ENCODE data around the gene AKAP13.
A peak's percentile ranks its signal among the peaks of the same experiment; 100 is the strongest.
"Not testable (repeated sequence)": the region's sequence is repeated elsewhere in the genome, so short reads cannot be mapped to it uniquely, and the experiment has no call there.

Gene AKAP13

DNA sequence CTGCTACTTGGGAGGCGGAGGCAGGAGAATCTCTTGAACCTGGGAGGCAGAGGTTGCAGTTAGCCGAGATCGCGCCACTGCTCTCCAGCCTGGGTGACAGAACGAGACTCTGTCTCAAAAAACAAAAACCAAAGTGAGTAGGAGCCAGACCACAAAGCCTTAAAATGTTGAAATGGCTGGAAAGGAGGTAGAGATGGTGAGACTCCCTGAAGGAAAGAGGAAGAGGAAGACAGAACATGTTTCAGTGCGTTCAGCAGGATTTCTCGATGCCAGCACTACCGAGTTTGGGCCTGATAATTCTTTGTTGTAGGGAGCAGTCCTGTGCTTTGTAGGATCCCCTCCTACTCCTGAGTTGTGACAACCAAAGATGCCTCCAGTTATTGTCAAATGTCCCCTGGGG, 189.9 kb downstream of the AKAP13 start:
- DNase-seq (ENCODE audit: low spot score): no peak

DNA sequence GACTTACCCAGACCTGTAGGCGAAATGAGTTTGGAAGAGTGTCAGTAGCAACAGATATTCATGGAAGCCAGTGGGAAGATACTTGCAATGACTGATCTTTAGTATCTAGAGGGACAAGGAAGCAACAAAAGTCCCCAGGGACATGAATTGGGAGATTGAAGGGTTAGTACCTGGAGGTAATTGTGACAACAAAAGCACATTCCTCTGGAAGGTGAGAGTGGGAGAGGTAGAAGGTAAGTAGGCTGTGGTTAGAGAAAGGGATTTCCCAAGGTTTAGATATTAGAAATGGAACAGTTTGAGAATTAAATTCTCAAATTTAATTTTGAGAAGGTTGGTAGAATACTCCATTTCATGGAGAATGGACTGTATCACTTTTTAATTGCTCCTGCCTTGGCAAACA, 191.4 kb downstream of the AKAP13 start:
- DNase-seq (ENCODE audit: low spot score): no peak

DNA sequence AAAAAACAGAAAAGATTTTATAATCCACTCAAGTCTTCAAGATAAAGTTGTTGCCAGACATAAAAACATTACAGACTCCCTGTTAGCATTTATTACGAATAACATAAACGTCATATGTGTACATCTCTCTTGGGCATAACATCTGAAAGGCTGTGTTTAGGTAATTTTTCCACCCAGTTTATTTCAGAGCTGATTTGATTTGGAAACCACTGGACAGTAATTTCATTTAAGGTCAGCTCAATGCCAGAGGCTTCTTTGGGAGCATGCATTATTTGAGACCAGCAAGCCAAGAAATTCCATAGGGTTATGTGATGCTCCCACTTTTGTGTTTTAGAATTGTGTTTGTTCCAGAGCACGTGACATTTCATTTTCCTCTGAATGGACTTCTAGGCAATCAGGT, 196.0 kb downstream of the AKAP13 start:
- no peak for DNase-seq (ENCODE audit: low spot score)

DNA sequence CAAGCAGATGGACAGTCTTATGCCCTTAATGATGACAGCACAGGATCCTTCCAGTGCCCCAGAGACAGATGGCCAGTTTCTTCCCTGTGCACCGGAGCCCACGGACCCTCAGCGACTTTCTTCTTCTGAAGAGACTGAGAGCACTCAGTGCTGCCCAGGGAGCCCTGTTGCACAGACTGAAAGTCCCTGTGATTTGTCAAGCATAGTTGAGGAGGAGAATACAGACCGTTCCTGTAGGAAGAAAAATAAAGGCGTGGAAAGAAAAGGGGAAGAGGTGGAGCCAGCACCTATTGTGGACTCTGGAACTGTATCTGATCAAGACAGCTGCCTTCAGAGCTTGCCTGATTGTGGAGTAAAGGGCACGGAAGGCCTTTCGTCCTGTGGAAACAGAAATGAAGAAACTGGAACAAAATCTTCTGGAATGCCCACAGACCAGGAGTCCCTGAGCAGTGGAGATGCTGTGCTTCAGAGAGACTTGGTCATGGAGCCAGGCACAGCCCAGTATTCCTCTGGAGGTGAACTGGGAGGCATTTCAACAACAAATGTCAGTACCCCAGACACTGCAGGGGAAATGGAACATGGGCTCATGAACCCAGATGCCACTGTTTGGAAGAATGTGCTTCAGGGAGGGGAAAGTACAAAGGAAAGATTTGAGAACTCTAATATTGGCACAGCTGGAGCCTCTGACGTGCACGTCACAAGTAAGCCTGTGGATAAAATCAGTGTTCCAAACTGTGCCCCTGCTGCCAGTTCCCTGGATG, 198.7 kb downstream of the AKAP13 start:
- DNase-seq (ENCODE audit: low spot score): no peak

DNA sequence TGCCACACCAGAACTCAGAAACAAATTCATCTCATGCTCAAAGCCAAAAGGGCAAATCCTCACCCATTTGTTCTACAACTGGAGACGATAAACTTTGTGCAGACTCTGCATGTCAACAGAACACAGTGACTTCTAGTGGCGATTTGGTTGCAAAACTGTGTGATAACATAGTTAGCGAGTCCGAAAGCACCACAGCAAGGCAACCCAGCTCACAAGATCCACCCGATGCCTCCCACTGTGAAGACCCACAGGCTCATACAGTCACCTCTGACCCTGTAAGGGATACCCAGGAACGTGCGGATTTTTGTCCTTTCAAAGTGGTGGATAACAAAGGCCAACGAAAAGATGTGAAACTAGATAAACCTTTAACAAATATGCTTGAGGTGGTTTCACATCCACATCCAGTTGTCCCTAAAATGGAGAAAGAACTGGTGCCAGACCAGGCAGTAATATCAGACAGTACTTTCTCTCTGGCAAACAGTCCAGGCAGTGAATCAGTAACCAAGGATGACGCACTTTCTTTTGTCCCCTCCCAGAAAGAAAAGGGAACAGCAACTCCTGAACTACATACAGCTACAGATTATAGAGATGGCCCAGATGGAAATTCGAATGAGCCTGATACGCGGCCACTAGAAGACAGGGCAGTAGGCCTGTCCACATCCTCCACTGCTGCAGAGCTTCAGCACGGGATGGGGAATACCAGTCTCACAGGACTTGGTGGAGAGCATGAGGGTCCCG, 199.7 kb downstream of the AKAP13 start:
- DNase-seq (ENCODE audit: low spot score): no peak

DNA sequence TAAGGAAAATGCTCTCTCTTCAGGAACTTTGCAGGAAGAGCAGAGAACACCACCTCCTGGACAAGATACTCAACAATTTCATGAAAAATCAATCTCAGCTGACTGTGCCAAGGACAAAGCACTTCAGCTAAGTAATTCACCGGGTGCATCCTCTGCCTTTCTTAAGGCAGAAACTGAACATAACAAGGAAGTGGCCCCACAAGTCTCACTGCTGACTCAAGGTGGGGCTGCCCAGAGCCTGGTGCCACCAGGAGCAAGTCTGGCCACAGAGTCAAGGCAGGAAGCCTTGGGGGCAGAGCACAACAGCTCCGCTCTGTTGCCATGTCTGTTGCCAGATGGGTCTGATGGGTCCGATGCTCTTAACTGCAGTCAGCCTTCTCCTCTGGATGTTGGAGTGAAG, 200.5 kb downstream of the AKAP13 start:
- DNase-seq (ENCODE audit: low spot score): no peak

DNA sequence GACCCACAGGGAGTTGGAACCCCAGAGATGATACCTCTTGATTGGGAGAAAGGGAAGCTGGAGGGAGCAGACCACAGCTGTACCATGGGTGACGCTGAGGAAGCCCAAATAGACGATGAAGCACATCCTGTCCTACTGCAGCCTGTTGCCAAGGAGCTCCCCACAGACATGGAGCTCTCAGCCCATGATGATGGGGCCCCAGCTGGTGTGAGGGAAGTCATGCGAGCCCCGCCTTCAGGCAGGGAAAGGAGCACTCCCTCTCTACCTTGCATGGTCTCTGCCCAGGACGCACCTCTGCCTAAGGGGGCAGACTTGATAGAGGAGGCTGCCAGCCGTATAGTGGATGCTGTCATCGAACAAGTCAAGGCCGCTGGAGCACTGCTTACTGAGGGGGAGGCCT, 201.1 kb downstream of the AKAP13 start:
- no peak for DNase-seq (ENCODE audit: low spot score)

DNA sequence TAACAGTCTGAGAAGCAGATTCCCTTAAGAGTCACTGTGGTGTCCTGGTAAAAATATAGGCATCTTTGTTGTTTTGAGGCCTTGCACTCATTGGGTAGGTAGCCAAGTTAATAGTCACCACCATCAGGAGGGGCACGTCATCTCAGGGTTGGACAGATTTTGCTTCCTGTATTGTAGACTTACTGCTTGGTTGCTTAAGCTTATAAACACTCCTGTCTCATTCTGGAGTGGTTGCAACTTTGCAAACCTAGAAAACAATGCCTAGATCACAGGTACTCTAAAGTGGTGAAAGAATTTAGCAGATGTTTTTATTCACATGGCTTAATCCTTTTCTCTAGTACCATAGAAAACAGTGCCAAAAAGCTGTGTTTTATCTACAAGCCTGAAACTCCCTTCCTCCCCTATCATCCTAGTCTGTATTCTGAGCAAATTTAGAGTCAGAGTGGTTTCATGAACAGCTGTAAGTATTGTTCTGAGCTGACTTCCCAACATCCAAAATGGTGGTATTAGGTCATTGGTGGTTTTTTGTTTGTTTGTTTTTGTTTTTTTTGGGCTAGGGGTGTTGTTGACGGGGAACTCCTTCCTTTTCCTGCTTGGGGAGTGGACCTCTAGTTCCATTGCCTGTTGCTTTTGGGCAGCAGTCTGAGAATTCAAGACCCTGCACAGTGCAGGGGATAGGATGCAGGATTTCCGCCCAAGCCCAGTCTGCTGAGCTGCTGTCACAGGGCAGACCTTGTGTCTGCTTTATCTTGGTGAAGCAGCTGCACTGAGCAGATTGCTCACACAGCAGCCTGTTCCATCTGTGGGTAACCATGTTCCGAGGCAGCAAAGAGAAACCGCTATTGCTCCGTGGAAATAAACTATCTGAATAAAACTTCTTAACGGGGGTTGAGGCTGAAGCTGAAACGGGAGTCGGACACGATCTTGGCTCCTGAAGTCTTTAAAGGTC, 202.0 kb downstream of the AKAP13 start:
- DNase-seq (ENCODE audit: low spot score): peak; percentile 46

DNA sequence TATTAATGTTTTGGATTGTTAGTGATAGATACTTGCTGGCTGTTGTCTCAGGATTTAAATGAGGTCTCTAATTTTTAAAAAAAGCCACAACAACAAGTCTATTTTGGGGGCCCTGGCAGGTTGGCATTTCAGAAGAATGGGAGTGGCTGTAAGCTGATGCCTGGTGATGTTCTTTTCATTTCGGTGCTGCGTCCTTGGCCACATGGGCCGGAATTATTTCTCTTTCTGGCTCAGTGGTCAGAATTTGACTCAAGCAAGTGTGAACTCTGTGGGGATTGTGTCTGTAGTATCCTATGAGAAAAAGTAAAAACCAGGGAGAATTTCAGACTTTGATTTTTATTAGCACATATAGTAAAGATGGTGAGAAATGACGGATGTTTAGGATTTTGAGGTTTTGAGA, 203.0 kb downstream of the AKAP13 start:
- DNase-seq (ENCODE audit: low spot score): no peak

DNA sequence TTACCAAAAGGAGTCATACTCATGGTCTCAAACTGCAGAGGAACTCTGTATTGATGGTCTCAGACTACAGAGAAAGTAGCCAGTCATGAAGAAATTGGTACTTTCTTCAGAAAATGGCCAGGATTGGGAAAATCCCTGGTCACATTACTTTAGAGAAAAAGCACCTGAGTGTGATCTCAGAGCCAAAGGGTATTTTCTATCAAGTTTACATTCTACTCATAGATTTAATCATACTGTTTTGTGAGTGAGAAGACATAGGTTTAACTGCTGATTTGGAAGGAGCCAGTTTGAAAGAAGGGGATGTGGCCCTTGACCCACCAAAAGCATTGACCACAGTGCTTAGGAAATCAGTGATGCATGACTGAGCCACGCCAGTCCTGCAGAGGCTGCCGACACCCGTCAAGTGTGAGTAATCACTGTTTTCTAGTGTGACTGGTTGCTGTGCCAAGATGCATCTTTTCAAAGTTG, 203.6 kb downstream of the AKAP13 start:
- DNase-seq (ENCODE audit: low spot score): no peak

DNA sequence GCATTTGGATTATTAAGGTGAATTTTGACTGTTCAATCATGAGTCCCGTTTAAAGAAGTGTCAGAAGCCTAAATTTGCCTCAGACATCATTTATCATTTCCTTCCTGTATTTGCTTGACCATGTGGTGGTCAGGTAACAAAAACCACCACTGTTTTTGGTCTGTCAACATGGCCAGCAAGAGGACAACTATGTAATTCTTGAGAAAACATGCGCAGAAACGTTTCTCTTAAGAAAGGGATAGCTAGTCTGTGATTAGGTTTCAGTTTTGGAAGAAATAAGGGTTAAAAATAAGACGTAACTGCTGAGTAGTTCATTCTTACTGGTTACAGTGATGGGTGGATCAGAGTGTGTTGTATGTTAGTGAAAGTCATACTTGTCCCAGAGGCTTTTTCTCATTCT, 204.5 kb downstream of the AKAP13 start:
- DNase-seq (ENCODE audit: low spot score): no peak

DNA sequence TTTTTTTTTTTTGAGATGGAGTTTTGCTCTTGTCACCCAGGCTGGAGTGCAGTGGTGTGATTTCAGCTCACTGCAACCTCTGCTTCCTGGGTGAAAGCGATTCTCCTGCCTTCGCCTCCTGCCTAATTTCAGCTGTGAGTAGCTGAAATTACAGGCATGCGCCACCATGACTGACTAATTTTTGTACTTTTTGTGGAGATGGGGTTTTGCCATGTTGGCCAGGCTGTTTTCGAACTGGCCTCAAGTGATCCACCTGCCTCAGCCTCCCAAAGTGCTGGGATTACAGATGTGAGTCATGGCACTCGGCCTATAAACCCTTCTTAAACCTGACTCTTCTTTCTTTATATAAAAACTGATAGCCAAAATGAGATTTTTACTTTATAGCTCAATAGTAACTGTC, 205.8 kb downstream of the AKAP13 start:
- not testable (repeated sequence) for DNase-seq (ENCODE audit: low spot score)

DNA sequence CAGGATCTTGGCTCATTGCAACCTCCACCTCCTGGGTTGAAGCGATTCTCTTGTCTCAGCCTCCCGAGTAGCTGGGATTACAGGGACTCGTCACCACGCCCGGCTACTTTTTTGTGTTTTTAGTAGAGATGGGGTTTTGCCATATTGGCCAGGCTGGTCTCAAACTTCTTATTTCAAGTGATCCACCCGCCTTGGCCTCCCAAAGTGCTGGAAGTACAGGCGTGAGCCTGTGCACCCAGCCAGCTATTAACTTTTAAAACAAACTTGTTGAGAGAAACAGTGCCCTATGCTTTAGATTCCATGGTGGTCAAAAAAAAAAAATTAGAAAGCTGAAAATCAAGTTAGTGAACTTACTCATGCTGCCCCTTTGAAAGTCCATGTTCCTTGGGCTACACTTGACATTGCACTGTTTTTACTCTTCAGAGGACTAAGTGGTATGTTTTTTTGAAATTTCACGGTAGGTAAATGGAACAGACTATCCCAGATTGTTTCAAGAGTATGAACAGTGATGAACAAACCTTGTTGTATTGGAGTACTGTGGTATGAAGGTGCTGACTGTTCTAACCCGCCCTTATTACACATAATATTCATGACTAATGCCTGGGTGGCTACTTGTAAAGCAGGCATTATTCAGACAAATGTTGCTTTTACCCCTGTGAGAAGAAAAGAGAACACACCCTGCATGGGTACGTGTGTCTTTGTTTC, 207.5 kb downstream of the AKAP13 start:
- DNase-seq (ENCODE audit: low spot score): no peak

DNA sequence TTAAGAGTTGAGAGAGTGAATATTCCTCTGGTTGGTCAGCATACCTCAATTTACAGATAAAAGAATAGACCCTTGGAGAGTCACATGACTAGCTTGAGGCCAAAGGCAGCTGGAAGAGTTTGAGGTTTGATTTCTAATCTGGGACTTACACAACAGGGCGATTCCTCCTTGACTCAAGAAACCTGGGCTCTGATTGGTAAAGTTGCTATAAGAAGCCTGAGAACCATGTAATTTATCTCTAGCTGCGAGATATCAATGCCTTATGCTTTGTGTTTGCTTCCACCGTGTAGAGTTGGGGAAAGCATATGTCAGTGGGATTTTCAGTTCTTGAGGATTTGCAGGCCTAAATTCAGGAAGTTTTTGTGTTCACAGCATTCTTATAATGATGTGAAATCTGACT, 208.3 kb downstream of the AKAP13 start:
- DNase-seq (ENCODE audit: low spot score): no peak

DNA sequence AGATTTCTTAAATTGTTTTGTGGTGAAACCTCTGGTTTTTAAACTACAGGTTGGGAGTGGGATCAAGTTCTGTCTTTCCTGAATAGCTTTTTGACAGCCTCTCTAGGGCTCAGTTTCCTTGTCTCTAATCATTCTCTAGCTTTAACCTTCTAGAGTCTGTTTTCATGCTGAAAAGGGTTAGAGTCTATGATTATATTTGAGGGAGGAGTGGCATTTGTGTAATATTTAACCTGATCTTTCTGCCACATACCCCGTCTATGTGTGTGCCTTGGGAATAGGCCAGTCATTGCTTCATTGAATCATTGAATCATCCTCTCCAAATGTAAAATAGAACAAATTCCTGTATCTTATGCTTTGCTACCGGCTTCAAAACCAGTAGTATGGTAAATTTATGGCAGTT, 209.4 kb downstream of the AKAP13 start:
- no peak for DNase-seq (ENCODE audit: low spot score)

DNA sequence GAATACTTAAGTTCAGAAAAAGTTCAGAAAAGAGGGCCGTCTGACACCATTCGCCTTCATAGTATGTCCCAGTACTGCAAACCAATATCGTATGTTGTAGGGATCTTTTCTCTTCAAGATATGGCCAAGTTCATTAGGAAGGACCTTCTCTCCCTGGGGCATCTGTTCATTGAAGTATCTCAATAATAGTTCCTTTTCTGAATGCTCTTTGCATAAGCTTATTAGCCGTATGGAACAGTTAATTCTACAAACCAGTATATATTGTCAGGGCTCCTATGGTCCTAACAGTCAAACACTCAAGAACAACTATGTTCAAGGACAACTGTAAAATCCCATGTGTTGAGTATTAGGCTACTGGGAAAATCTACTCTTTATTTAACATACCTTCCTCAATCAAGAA, 211.2 kb downstream of the AKAP13 start:
- no peak for DNase-seq (ENCODE audit: low spot score)

DNA sequence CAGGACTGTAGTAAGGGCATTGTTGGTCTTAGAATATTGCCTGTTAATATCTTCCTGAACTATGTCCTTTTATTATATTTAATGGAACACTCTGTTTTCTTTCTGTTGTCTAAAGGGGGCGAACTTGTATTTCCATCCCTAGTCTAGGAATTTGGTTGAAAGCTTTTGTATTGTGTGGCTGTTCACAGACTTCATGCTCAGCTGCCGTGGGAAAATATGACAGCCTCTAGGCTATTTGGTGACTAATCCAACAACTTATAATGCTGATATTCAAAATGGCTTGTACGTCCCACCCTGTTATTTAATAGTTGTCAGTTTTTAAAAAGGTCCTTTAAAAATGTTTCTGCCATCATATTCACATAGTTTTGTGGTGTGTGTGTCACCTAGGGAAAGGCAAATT, 211.7 kb downstream of the AKAP13 start:
- peak; percentile 29 for DNase-seq (ENCODE audit: low spot score)

DNA sequence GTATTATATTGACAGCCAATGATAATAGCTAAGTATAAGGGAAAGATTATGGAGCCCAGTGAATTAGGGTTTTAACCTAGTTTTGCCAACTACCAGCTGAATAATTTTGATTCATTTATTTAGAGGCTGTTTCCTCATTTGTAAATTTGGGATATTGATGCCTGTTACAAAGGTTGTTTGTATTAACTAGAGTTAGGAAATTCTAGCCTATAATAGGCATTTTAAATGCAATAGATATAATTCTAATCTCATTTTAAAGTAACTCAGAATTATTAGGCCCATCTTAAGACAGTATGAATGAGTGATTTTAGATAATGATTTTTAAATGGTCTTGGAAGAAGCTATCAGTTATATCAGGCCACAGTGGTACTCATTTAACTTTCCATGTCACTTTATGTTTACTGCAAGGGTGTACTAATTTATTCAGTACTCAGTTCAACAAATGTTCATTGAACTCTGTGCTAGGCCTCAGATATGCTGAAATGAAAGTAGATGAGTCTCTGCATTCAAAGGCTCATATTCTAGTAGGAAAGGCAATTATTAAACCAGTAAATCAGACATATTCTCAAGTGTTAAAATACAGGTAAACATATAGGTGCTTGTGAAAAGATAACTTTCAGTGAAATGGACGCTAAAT, 213.5 kb downstream of the AKAP13 start:
- DNase-seq (ENCODE audit: low spot score): no peak

DNA sequence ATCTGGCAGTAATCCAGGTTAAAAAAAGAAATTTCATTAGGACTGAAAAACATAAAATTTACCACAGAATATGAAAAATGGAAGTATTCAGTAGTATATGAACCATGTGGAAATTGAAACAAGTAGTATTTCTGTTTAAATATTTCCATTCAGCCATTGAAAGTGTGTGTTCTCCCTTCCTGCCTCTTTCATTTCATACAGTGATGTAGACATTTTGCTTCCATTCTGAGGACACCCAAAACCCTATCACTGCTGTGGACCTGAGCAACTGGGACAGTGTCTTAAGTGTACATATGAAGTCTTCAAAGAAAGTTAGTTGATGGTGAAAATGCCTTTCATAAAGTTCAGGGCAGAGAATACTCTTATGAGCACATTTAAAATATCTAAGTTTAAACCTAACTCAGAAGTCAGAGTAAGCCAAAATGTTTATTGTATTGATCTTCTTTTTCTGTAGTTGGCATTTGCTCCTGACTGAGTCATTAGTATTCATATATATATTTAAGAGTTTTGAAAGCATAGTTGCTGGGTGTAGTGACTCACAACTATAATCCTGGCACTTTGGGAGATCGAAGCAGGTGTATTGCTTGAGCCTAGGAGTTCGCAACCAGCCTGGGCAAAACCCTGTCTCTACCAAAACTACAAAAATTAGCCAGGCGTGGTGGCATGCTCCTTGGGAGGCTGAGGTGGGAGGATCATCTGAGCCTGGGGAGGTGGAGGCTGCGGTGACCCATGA, 215.6 kb downstream of the AKAP13 start:
- no peak for DNase-seq (ENCODE audit: low spot score)

DNA sequence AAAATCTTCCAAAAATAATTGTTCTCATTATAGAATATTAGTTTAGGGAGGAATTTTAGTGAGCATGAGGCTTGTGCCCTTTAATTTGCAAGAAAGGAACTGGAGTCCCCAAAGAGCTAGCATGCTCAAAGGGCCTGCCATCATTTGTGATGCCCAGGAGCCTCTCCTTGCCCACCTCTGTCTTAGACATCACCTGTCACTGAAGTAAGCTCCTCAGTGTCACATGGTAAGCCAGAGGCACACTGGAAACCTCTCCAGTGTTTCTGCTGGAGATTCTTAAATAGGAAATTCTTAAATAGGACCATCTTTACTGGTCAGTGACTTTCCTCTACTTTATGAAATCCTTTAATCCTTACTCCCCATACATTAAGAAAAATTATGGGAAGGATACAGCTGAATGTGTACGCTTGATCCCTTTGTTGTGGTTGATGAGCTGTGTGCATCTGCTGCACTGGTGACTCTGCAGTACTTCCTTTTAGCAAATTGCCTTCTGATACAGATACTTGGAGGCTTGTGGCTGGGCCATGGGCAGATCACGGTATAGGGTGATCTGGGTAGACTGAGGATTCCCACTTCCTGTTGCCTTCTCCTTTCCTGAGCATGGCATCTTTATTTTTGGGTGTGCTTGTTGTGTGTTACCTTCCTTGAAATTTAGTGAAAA, 216.9 kb downstream of the AKAP13 start:
- DNase-seq (ENCODE audit: low spot score): no peak

Measured in AG08396 (cell line).